G401 (cell line): ENCODE measurements around the gene KRTAP9-8. TPM values are rescaled to one million over a fixed set of nuclear protein-coding genes. Genes with fewer than 3 reads are reported as not detected.
"Not testable (repeated sequence)": the region's sequence is repeated elsewhere in the genome, so short reads cannot be mapped to it uniquely, and the experiment has no call there.

Experiments used
- DNase-seq: peaks from one replicate; pipeline ENCODE4 v3.0.0-alpha.2; 2015; ENCODE audit warnings: low spot score
- in situ Hi-C: cut with HindIII; loops from 2 replicates; pipeline ENCODE4 v1.10.0; 2016; ENCODE audit warnings: low sequenced_read_pairs, mixed read lengths
- total RNA-seq: library from RNA; depleted of rRNA; stranded (reverse); fragments of >200 nt; shearing (Covaris generic); gene quantifications from 2 replicates; pipeline ENCODE4 v1.2.3, GENCODE V29; 2014

Gene KRTAP9-8
- total RNA-seq, 1 experiment from 2014 or later: not detected

- in situ Hi-C loops: no loop called here
- DNase-seq: no peak
These were observed 13.5 kb downstream of the KRTAP9-8 start for GRCh38 chr17:41251261-41251660.

GRCh38 chr17:41254861-41255260, 17.1 kb downstream of the KRTAP9-8 start:
- no peak for DNase-seq
- in situ Hi-C loops: no loop called here

- DNase-seq, in situ Hi-C loops: not testable (repeated sequence)
These were observed 17.8 kb downstream of the KRTAP9-8 start, which contains the start of gene KRTAP9-9 for GRCh38 chr17:41255381-41256290. KRTAP9-9 (plus strand) TSS chr17:41255384.

GRCh38 chr17:41256291-41256685, 18.5 kb downstream of the KRTAP9-8 start:
- in situ Hi-C loops: no loop called here
- no peak for DNase-seq

- in situ Hi-C loops: no loop called here
These were observed 20.6 kb downstream of the KRTAP9-8 start for GRCh38 chr17:41258406-41258805.

DNA sequence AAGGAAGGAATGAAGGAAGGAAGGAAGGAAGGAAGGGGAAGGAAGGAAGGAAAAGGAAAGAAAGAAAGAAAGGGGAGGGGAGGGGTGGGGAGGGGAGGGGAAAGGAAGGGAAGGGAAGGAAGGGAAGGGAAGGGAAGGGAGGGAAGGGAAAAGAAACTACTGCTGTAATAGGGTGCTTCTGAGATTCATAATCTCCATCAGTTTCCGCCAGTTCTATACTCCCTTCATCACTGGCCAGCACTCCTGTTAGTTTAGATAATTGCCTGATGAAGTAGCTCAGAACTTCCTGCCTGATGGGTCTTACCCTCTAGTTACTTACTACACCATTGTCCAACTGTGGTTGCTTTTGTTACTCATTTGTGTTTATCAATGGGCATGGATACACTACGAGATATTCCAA, 25.4 kb downstream of the KRTAP9-8 start:
- in situ Hi-C loops: no loop called here
- no peak for DNase-seq

More at GRCh38 chr17:41258406-41258805, 20.6 kb downstream of the KRTAP9-8 start:
- no peak for DNase-seq

DNA sequence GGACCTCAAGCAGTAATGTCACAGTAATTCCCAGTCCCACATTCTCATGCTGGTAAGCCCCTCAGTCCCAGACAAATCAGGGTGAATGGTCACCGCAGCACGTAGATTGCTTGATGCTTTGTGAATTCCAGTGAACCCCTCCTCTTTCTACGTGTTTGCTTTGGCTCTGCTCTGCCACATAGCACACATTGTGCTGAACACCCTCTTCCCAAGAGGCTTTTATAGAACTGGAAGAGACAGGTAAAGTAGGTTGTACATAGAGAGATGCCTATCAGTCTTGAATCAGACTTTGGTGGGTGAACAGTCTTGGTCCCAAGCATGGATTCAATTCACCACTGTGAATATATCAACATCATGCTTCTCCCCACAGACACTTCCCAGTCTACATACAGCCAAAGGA, 26.8 kb downstream of the KRTAP9-8 start:
- in situ Hi-C loops: no loop called here

DNA sequence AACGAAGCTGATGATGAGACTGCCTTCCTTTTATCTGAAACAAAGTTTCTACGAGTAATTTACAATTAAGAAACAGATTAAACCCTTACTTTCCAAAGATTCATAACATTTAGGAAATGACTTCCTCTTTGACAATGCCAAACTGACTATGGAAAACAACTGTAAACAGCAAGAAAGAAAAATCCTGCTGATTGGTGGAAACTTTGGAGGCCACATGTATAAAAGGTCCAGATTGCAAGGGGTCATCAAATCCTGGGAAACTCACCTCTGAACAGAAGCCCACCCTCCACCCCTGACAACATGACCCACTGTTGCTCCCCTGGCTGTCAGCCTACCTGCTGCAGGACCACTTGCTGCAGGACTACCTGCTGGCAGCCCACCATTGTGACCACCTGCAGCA, 27.3 kb downstream of the KRTAP9-8 start, which contains the start of gene KRTAP9-6:
Gene KRTAP9-6 (plus strand): TSS at position 301 of the 400 bp plus-strand sequence. CDS start 0 bp downstream, at position 301.
- in situ Hi-C loops: no loop called here
- DNase-seq: no peak

More for the DNA sequence above, 26.8 kb downstream of the KRTAP9-8 start:
- DNase-seq: no peak

GRCh38 chr17:41267711-41268110, 29.9 kb downstream of the KRTAP9-8 start:
- in situ Hi-C loops: no loop called here
- no peak for DNase-seq

GRCh38 chr17:41271323-41271722, 33.5 kb downstream of the KRTAP9-8 start:
- in situ Hi-C loops, DNase-seq: not testable (repeated sequence)

- no peak for DNase-seq
- in situ Hi-C loops: no loop called here
These were observed 34.1 kb downstream of the KRTAP9-8 start for GRCh38 chr17:41271858-41272257.

GRCh38 chr17:41275648-41276190, 37.9 kb downstream of the KRTAP9-8 start, which contains the start of gene KRTAP9-7:
KRTAP9-7 (plus strand) TSS chr17:41275698; CDS start chr17:41275698, 0 bp downstream.
- DNase-seq, in situ Hi-C loops: not testable (repeated sequence)

GRCh38 chr17:41278176-41278955, 40.6 kb downstream of the KRTAP9-8 start:
- in situ Hi-C loops: no loop called here
- DNase-seq: no peak

DNA sequence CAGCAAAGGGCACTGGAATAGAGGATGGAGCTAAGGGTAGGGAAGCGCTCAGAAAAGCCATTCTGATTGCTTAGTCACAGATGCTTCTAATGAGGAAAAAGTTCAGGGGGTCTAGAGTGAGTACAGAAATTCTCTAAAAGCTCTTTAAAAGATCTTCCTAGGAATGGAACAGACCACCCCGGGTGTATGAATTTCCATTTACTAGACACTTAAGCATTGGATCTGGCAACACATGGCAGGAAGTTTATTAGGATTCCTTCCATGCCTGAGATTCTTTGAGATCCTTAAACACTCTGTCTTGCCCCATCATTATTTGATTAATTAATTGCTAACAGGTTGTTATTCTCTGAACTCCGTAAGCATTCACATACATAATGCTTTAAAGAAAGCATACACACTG, 46.2 kb downstream of the KRTAP9-8 start:
- no peak for DNase-seq
- in situ Hi-C loops: no loop called here

DNA sequence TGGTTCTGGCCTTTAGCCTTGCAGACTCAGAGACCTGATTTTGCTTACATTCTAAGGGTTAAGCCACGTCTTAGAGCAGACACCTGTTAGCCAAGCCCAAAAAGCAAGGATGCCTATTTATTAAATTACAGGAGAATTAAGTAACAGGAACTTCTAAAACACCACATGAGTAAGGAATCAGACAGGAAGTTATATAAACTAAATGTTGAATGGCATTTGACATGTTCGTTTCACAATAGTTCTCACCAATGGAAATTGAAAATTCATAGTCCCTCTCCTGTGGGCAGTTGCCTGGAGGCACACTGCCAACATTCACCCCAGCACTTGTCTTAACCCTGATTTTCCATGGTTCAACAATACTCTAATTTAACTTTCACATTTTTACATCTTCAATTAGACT, 46.7 kb downstream of the KRTAP9-8 start:
- in situ Hi-C loops: no loop called here
- DNase-seq: no peak

DNA sequence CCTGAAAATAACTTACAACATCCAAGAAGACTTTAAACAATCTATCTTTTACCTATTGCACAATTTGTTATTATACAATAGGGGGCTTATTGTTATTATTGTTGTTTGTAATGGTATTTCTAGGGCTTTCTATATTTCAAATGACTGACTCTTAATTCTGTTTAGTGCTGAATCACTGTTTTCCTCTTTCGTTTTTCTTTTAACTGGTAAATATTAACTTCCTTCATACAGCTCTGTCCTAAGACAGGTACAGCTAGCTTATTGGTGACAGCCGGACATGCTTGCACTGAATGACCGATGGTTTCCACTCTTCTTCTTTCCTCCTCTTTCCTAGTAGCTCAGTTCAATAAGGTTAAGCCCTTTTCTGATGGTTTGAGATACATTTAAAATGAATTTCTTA, 49.3 kb downstream of the KRTAP9-8 start:
- in situ Hi-C loops: no loop called here
- no peak for DNase-seq
